AG04450 (cell line): ENCODE data around the gene SMCHD1. TPM values are rescaled to one million over a fixed set of nuclear protein-coding genes. Genes with fewer than 3 reads are reported as not detected.

Experiments used
- CTCF ChIA-PET: fragments of 300-600, 350-600 bp; formaldehyde crosslinking; extraction: SDS; loops from one replicate; lab custom pipeline; 2022; ENCODE audit warnings: antibody characterized with exemption, inconsistent platforms; lab: Charles Lee
- POLR2A ChIA-PET: fragments of 350-600 bp; formaldehyde crosslinking; extraction: SDS; loops from one replicate; lab custom pipeline; 2021; ENCODE audit warnings: antibody characterized with exemption, inconsistent platforms; lab: Yijun Ruan, JAX
- DNase-seq: peaks from one replicate; pipeline ENCODE4 v3.0.0-alpha.2; 2011; ENCODE audit warnings: low read depth, low spot score
- H3K27ac ChIP-seq: one replicate; pipeline ENCODE4 v1.5.1; 2012; ENCODE audit warnings: low read depth, low read length, control low read depth
- H3K27me3 ChIP-seq: one replicate; pipeline ENCODE4 v1.6.0; 2012; ENCODE audit warnings: low read length; ENCODE audit not compliant: control insufficient read depth, insufficient read depth
- H3K4me3 ChIP-seq: 2 replicates; pipeline ENCODE4 v1.5.1; 2011; ENCODE audit warnings: mild to moderate bottlenecking, low read depth, low read length, control low read depth
- H3K9me3 ChIP-seq: 2 replicates; pipeline ENCODE4 v1.5.1; 2012; ENCODE audit warnings: low read length; ENCODE audit not compliant: control insufficient read depth, insufficient read depth
- CTCF ChIP-seq: IDR thresholded peaks from 2 replicates; pipeline ENCODE4 v1.5.1; 2011; ENCODE audit warnings: low read depth, low read length, control low read depth, inconsistent platforms
- polyA plus RNA-seq: library from polyadenylated mRNA; depleted of rRNA; stranded (reverse); fragments of >200 nt; gene quantifications from 2 replicates; pipeline ENCODE4 v1.2.3, GENCODE V29; 2011

SMCHD1 gene
- polyA plus RNA-seq, 1 experiment: 37.2 TPM

GRCh38 chr18:2635586-2635985 lies 19.9 kb upstream of the SMCHD1 start:
- no peak for DNase-seq

GRCh38 chr18:2636126-2636631 lies 19.3 kb upstream of the SMCHD1 start:
- Histone ChIP-seq H3K27ac (no peak overlapping the region), H3K27me3 (no peaks in the 10 kb centered on the region), H3K4me3 (no peak overlapping the region), H3K9me3 (no peaks in the 10 kb centered on the region)
- CTCF ChIA-PET: interaction anchor here (0.6 kb wide), 2 partner anchors 24 to 1921 kb away, joined by 3 read pairs; no protein-coding TSS in a partner anchor
- no peak for TF ChIP-seq CTCF
- POLR2A ChIA-PET: no interaction called here
- no peak for DNase-seq

More at GRCh38 chr18:2635586-2635985, 19.9 kb upstream of the SMCHD1 start:
- CTCF ChIA-PET: no interaction called here
- H3K27ac ChIP-seq: no peak overlapping the region
- H3K27me3 ChIP-seq: no peaks in the 10 kb centered on the region
- H3K4me3 ChIP-seq: no peak overlapping the region
- POLR2A ChIA-PET: no interaction called here
- no peaks in the 10 kb centered on the region for H3K9me3 ChIP-seq
- no peak for TF ChIP-seq CTCF

- no peak for TF ChIP-seq CTCF
- no peak overlapping the region for H3K4me3 ChIP-seq
- no peak for DNase-seq
- POLR2A ChIA-PET: no interaction called here
- H3K27ac ChIP-seq: no peak overlapping the region
- H3K9me3 ChIP-seq: no peaks in the 10 kb centered on the region
- CTCF ChIA-PET: no interaction called here
- H3K27me3 ChIP-seq: no peaks in the 10 kb centered on the region
Measured at GRCh38 chr18:2641638-2642037, 13.9 kb upstream of the SMCHD1 start.

GRCh38 chr18:2642771-2643170 lies 12.8 kb upstream of the SMCHD1 start:
- POLR2A ChIA-PET: no interaction called here
- H3K27ac ChIP-seq: no peak overlapping the region
- no peak overlapping the region for H3K4me3 ChIP-seq
- no peak for DNase-seq
- no peak for TF ChIP-seq CTCF
- H3K9me3 ChIP-seq: no peaks in the 10 kb centered on the region
- H3K27me3 ChIP-seq: no peaks in the 10 kb centered on the region
- CTCF ChIA-PET: no interaction called here

GRCh38 chr18:2644535-2644934 lies 11.0 kb upstream of the SMCHD1 start:
- Histone ChIP-seq H3K4me3 (no peak overlapping the region), H3K27ac (no peak overlapping the region), H3K9me3 (no peaks in the 10 kb centered on the region), H3K27me3 (no peaks in the 10 kb centered on the region)
- no peak for DNase-seq
- no peak for TF ChIP-seq CTCF
- ChIA-PET CTCF (no interaction called here), POLR2A (no interaction called here)
